ENCODE data around the gene UCHL3.
"Not testable (repeated sequence)": the region's sequence is repeated elsewhere in the genome, so short reads cannot be mapped to it uniquely, and the experiment has no call there.

Gene UCHL3

DNA sequence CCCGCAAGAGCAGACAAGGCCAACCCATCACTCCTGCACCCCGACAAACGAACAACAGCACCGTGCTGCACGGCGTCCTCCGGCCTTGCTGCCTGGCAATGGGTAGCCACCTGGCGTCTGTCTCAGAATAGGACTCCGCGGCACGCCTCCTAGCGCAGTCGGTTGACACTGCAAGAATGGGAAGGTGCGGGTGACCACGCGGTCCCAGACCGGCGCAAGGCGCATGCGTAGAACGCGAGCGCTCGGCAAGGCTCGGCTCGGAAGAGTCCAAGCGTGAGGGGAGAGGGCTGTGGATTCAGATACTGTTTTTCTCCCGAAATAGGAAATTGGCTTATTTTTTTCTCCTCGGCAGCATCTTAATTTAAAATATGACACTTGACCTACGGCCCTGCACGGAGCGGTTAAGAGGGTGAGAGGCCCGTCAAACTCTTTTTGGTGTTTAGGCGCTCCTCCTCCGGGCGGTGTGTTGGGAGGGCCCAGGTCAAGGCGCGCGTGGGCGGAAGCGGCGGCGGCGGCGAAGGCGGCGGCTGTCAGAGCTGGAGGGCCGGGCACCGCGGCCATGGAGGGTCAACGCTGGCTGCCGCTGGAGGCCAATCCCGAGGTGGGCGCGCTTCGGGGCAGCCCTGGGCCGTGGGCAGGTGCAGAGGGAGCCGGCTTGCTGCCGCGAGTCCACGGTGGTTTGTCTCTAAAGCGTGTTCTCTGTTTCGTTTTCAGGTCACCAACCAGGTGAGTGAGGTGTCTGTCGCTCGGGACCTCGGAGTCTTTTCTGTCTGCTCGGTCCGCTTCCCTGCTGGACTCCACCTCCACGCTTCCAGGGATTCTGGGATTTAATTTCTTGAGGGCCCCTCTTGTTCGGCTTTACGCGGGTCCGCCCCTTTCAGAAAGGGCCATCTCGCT is at the start of gene UCHL3:
Gene UCHL3, plus strand, starts transcription at position 530 of the 897 bp plus-strand sequence. Its CDS starts 30 bp downstream, at position 560.
- DNase-seq = peak; percentile 94 to 98

DNA sequence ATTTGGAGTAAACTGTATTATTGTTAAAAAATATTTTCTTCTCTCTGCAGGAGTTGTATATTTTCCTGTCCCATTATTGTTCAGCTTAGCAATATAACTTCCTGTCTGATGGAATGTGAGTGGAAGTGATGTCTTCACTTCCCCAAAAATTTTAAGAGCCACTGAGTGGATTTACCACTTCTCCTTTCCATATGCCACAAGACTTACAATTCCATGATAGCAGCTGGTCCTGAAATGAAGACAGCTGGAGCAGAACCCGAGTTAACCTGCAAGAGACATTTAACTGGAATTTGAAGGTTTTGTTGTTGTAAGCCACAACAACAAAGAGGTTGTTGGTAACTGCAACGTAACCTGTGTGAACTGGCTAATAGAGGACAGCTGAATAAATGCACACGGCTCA is 44.3 kb upstream of the UCHL3 start:
- no peak for DNase-seq

DNA sequence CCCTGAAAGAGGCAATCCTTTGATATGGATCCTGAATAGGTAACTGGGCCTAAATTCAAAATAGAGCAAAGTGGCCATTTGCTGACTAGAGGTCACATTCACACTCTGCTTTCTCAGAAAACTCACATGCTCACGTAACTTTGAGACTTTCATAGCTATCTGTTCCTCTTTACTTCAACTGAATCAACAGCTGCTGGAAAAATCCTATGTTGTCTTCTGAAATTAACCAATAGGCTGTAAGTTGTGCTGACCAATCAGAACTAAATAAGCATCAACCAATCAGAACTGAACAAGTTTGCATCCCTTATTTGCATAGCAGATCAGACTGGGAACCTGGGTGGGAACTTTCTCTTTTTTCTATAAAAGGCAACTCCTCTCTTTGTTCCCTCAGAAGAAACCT is 43.6 kb upstream of the UCHL3 start:
- DNase-seq = no peak

DNA sequence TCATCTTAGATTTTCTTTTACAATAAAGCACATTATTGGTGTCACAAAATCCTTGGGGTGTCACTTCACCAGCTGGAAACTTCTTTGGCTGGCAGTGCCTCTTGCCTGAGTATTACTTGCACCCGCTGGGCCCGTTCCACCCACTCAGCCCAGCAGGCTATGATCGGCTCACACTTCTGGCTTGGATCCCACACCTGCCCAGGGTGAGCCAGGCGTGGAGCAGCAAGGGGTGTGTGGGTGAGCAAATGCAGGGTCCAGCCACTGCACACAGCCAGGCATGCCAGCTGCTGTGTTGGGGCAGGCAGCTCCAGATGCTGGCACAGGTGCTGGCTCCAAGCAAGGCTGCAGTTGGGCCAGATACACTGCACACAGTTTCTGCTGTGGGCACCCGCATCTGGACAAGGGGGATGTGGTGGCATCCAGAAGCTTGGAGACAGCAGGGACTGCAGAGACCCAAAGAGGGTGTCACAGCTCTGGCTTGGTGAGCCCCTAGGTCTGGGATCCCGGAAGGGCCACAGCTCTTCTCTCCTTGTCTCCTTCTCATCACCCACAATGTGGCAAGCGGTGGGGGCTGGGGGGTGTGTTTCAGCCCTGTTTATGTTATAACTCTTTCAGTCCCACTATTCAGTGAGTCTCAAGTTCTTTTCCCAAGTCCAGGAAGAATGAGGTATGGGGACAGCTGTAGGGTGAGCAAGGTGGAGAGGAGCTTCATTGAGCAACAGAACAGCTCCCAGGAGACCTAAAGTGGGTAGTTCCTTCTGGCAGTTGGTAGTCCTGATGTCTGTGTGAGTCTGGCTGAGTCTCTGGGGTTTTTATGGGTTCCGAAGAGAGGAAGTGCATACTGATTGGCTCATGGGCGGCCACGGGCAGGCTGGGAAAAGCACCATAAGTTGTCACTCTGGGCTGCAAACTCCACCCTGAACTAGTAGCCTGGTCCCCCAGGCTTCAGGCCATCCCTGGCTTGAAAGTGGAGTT is 42.3 kb upstream of the UCHL3 start:
- DNase-seq = no peak

DNA sequence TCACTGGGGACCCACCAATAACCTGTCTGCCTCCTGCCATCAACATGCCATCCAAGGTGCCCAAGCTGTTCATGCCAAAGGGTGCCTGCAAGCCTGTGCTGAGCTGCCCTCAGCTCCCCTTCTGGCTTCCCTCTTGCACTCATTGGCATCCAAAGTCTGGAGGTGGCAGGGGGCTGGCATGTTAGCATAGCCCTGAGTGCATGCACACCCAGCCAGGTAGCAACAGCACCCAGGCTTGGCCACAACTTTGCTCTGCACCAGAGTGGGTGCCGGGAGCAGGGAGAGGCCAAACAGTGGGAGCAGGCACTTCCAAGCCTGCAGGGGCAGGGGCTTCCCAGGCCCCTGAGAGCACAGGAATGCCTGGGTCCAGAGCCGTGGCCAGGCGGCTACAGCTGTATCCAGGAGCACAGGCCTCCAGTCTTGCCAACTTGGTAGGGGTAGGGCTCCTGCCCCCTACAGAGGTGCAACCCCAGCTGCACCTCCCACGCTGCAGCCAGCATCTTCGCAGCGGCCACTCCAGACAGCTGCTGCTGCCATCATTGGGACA is 41.5 kb upstream of the UCHL3 start:
- DNase-seq = no peak

DNA sequence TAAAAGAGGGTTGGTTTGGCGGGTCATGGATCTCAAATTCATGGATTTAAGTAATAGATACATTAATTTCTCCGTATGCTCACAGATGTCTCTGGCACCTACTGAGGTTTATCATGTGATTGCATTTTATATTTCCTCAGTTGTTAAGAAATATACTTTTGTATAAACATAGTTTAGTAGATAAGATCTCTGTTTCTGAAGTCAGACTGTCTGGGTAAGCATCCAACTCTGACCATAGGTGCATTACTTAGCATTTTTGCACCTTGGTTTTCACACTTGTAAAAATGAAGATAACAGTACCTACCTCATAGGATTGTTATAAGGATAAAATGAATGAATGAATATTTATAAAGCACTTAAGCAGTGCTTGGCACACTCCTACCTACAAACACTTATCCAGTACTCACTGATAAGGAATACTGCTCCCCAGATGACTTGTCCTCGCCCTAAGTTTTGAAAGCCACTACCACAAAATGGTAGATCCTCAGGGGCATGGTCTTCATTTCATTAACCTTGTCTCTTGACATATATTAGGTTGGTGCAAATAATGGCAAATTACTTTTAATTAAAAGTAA is 38.5 kb upstream of the UCHL3 start:
- no peak for DNase-seq

DNA sequence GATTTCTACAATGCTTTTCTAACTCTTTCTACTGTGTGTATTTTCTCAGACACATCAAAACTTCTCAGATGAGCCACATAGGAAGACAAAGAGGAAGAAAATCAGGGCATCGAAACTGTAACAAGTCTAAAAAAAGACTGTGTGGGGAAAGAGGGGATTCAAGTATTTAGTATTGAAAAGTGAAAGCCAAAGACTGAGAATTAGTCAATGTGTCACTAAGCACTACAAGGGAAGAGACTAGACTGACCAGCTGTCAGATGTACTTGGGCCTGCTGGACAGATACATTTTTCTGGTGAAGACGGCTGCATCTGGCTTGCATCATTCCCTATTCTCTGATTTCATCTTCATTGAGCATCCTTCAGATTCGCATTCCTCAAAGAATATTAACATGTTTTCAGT is 37.3 kb upstream of the UCHL3 start:
- DNase-seq = no peak

DNA sequence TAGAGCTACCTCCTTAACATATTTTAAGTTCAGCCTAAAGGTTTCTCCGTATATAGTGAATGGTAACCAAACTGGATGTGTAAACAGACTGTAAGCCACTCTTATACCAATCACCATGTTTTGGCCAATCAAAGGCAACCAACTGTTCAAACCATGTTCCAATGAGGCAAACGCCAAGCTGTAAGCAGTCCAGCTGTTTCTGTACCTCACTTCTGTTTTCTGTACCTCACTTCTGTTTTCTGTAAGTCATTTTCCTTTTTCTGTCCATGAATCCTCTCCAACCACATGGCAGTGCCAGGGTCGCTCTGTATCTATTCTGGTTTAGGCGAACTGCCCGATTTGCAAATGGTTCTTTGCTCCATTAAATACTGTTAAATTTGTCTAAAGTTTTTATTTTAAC is 36.3 kb upstream of the UCHL3 start:
- no peak for DNase-seq

DNA sequence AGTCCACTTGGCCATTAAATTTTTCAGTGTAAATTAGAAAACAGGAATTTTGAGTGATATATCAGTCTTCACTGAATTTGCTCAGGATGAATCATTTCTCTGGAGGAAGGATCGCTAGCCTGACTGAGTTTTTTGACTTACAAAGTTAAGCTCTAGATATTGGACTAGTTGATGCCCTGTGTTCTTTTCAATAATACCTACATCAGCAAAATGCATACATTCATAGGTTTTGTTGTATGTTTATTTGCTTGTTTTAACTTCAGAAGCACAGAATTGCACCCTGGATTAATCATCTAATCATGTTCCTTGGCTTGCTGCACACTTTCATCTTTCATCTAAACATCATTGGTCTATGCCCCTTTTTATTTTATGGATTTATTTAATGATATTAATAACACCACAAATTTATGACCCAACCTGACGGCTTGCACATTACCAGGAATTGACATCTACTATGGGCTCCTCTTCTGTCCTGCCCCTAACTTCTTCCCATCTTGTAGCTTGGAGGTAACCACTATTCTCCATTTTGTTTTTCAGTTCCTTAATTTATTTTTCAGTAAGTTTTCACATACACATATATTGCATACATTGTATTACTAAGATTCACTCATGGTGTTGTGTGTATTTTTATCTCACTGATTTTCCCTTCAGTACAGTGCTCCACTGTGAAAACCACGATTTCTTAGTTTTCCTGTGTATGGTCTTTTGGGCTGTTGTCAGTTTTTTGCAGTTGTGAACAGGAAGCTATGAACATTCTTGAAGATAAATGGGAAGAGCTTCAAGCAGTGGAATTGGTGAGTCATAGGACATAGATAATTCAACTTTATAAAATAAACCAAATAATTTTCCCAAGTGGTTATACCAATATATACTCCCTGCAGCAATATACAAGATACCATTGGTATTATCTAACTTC is 35.3 kb upstream of the UCHL3 start:
- DNase-seq = no peak

DNA sequence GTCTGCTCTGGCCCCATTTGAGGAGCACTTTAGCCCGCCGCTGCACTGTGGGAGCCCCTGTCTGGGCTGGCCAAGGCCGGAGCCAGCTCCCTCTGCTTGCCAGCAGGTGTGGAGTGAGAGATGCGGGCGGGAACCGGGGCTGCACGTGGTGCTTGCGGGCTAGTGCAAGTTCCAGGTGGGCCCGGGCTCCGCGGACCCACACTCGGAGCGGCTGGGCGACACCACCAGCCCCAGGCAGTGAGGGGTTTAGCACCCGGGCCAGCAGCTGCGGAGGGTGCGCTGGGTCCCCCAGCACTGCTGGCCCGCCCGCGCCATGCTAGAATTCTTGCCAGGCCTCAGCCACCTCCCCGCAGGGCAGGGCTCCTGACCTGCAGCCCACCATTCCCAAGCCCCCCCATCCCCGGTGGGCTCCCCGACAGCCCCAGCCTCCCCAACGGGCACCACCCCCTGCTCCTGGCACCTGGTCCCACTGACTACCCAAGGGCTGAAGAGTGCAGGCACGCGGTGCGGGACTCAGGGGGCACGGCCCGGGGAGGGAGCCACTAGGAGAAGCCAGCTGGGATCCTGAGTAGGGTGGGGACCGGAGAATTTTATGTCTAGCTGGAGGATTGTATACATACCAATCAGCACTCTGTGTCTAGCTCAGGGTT is 31.0 kb upstream of the UCHL3 start:
- DNase-seq = no peak

DNA sequence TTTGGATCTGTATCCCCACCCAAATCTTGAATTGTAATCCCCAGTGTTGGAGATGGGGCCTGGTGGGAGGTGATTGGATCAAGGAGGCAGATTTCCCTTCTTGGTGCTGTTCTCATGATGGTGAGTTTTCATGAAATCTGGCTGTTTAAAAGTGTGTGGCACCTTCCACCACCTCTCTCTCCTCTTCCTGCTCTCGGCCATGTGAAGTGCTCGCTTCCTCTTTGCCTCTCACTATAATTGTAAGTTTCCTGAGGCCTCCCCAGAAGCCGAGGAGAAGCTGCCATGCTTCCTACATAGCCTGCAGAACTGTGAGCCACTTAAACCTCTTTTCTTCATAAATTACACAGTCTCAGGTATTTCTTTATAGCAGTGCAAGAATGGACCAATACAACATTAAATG is 27.6 kb upstream of the UCHL3 start:
- no peak for DNase-seq

DNA sequence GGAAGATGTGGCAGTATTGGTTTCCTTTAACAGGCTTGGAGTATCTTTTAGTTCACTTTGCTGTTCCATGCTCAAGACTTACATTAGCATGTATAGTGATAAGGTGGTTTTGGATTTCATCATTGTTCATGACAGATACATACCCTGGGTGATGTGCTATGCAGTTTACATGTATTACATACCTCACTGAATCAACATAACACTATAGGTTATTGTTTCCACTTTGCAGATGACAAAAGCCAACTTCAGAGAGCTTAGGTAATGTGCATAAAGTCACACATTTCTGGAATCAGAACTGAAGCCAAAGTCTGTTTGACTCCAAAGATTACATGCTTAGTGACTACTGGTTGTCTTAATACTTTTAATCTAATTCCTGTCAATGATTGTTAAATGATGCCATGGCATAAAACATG is 19.0 kb upstream of the UCHL3 start:
- DNase-seq = no peak

DNA sequence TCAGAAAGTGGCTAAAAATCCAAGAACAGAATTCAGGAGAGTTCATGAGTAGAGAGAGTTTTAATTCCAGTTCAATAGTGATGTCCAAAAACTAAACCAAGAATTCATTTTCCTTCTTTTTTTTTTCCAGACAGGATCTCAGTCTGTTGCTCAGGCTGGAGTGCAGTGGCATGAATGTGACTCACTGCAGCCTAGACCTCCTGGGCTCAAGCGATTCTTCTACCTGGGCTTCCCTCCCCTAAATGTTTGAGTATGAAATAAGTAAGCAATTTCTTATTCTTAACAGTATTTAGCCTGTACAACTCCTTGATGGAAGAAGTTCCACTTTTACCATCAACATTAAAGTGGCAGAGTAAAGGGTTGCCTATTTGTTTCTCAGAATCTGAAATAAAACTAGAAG is 15.7 kb upstream of the UCHL3 start:
- DNase-seq = no peak

DNA sequence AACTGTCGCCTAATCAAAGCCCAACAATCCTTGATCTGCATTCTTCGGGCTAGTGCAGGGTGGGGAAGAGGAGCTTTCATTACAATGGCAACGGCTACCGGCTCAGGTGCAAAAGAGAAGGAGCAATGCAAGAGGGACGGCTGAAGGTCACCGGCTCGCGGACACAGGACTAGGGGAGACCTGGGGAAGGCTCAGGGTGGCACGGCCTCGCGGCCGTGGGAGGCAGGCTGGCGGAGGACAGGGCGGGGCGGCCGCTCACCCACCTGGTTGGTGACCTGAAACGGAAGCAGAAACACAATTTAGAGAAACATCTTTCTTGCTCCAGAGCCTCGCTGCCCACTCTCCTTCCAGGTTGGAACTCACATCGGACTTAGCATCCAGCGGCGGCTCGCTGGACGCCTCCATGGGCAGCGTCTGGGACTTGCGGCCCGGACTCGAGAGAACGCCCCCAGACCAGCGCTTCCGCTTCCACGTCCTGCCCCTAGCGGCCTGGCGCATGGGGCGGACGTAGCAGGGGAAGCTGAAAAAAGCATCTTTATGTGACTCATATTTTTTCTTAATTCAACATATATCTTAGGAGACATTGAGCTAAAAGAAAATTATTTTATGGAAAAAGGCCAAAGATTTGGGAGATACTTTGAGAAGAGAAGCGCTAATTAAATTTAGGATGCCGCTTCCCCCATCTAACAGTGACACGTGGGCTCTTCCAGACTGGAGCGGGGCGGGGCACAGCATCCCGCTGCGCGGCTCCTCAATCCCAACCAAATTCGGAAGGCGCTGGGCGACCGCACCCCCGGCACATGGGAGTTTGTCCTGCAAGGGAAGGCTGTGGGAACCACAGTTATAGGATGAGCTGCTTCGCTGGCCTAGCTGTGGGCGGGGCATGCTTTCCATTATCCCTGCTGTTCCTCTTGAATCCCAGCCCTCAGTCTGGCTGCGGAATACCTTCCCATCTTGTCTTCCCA is 11.9 kb upstream of the UCHL3 start, which contains the start of gene COMMD6:
Gene COMMD6, minus strand, starts transcription at position 441 of the 965 bp plus-strand sequence. Its CDS starts 36 bp downstream, at position 405.
- DNase-seq = peak; percentile 82 to 84

DNA sequence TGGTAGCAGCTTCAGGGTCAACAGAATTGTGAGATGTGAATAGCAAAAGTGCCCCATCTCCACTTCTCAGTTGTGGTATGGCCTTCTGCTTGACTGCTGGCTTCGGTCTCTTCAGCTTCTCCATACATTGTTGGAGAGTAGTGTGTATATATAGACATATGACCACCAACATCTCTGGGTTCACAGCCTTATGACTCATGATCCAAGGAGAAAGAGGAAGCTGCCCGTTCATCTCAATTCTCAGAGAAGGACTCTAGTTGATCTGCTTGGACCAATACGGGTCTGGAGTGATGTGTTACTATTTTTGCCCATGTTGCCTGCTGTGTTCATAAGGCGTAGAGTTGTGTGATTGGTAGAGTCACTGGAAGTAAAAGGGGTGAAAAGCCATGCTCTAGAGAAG is 8.3 kb upstream of the UCHL3 start:
- DNase-seq = no peak

DNA sequence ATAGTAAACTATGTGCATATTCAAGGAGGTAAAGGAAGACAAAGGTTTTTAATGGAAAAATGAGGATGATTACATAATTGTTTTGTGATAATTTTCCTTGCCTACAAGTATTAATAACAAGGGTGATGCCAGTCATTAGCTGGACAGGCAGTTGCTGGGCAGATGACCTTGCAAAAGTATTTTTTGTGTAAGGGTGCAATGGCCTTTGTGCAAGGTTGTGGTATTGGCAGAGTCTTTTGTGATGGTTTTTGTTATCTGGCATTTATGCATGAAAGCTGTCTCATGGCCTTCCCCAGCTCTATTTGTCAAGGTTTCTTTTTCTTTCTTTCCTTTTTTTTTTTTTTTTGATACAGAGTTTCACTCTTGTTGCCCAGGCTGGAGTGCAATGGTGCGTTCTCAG is 7.6 kb upstream of the UCHL3 start:
- no peak for DNase-seq

DNA sequence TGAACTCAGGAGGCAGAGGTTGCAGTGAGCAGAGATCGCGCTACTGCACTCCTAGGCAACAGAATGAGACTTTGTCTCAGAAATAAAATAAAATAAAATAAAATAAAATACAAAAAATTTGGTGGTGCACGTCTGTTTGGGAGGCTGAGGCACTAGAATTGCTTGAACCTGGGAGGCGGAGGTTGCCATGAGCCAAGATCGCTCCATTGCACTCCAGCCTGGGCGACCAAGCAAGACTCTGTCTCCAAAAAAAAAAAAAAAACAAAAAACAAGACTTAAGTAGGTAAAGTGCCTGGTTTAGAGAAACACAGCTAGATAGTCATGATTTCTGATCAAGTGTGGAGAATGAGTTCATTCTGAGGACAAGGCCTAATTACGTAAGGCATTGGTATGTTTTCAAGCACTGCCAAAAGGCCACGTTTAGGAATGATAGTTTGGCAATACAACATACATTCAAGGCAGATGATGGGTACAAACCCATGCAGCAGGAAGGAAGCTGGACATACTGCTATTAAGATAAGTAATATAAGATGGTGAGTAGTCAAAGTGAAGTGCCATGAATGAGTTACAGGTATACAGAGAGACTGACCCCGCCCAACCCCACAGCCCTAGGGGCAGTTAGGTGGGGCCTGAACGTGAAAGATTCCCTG is 4.8 kb upstream of the UCHL3 start:
- no peak for DNase-seq

DNA sequence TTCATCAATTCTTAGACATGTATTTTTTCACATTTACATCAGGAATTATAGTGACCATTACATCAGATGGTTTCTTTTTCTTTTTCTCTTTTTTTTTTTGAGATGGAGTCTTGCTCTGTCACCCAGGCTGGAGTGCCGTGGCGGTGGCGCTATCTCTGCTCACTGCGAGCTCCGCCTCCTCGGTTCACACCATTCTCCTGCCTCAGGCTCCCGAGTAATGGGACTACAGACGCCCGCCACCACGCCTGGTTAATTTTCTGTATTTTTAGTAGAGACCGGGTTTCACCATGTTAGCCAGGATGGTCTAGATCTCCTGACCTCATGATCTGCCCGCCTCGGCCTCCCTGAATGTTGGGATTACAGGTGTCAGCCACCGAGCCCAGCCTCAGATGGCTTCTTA is 4.2 kb upstream of the UCHL3 start:
- not testable (repeated sequence) for DNase-seq

DNA sequence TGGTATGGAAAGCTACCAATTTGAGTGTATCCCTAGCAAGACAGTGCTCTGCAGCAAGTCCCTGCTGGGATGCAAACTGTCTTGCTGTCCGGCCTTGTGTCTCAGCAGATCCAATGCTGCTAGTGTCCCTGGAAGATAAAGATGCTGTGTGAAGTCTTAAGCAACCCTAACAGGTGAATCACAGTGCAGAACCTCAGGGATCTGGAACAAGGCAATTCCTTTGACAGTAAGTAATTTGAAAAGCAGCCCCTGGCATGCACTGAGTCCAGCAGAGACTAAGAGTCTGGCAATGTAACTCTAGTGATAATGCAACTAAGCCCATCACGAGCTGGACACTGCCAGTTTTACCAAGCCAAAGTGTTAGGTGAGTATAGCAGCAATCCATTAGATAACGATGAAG is 1.7 kb upstream of the UCHL3 start:
- no peak for DNase-seq

All from NCI-H1930 (cell line).